T-helper 1 cell treated with Interleukin-12 subunit alpha and Interleukin-12 subunit beta and Interleukin-4 antibody, amounts not matched to agents 30 ng/mL and 1 ng/mL, for 36 hours (primary cell): ENCODE data around the gene ZIC2. TPM values are rescaled to one million over a fixed set of nuclear protein-coding genes. Genes with fewer than 3 reads are reported as not detected.
"Not testable (repeated sequence)": the region's sequence is repeated elsewhere in the genome, so short reads cannot be mapped to it uniquely, and the experiment has no call there.

Experiments
- intact Hi-C: fragments of 100-400 bp; cut with micrococcal nuclease; formaldehyde crosslinking; loops from one replicate; pipeline ENCODE4 v1.15.1; 2024
- total RNA-seq: library from RNA; stranded (reverse); gene quantifications from 2 replicates; pipeline ENCODE4 v1.2.3, GENCODE V29; 2022

Gene ZIC2
- total RNA-seq, 1 donor from 2014 or later, result 2.1 TPM

DNA sequence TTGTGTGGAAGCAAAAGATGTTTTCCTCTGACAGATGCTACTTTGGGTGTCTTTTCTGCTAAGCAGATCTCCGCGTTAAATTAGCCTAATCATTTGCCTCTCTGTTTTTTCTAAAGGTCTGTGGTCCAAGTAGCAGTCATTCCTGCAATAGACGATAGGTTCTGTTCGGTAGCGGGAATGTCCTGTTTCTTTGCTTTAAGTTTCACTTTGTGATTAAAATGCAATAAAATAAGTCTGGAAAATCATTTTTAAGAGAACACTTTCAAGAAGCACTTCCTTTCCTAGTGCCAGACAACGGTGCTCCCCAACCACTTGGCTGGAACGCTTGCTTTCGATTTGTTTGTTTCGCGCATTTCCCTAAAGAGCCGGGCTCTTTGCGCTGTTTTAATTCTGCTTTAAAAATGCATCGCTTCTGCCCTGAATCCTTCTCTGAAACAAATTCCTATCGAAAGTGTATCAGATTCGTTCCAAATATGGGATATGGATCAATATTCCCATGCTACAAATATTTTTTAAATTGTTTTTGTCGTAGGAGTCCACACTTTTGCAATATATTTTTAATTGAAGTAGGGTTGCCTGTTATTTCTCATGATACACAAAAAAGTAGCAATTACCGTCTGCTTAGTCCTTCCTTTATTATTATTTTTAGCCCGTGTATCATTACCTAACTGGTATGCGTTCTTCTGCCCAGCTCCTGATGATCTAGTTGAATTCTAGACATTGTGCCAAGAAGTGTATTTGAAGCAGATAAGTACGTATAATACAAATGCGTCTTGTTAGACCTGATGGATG is 14.2 kb downstream of the ZIC2 start:
- intact Hi-C loops, result loop anchor here (1.0 to 2.0 kb wide), 6 partner anchors 12 to 519 kb away; partner anchors contain the start of gene PCCA

DNA sequence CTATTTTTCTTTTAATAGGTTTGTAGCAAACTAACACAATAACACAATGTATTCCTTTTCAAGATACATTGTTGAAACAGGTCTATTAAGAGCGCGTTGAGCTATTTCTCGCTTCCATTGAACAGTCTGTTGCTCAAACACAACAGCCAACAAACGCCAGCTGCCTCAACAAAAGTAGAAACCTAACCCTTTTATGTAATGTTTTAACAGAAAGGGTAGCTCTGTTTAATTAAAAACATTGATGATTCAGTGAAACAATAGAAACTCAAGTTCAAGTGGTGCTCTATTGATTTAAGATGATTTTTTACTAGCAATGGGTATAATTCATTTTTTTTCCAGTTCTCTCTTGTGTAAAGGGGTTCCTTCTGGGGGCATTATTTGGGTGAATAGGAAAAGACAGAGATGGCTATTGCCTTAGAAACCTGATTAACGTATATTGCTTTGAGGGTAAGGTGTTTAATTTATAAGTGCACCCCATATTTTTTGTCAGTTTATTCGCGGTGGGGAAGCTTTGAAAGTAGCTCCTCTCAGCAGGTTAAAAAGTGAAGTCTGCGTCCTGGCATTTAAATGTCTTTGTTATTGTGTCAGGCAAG is 14.9 kb downstream of the ZIC2 start:
- intact Hi-C loops, result loop anchor here (1.0 kb wide), 1 partner anchor 13 kb away; no protein-coding TSS in a partner anchor

GRCh38 chr13:99997702-99998214 is 16.2 kb downstream of the ZIC2 start:
- intact Hi-C loops, result loop anchor here (1.0 kb wide), 1 partner anchor 37 kb away; no protein-coding TSS in a partner anchor

GRCh38 chr13:99998261-99998660 is 16.7 kb downstream of the ZIC2 start:
- intact Hi-C loops, result loop anchor here (1.0 kb wide), 1 partner anchor 38 kb away; no protein-coding TSS in a partner anchor

DNA sequence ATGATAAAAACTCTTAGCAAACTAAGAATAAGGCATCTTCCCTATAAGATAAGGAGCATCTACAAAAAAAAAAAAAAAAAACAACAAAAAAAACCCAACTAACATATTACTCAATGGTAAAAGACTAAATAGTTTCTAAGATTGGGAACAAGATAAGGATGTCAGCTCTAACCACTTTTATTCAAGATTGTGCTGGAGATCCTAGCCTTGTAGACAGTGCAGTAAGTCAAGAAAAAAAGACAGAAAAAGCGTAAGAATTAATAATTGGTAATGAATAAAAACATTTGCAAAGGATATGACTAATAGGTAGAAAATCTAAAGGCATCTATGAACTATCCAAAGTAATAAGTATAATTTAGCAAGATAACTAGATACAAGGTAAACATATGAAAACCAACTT is 33.0 kb downstream of the ZIC2 start:
- intact Hi-C loops, result no loop called here

DNA sequence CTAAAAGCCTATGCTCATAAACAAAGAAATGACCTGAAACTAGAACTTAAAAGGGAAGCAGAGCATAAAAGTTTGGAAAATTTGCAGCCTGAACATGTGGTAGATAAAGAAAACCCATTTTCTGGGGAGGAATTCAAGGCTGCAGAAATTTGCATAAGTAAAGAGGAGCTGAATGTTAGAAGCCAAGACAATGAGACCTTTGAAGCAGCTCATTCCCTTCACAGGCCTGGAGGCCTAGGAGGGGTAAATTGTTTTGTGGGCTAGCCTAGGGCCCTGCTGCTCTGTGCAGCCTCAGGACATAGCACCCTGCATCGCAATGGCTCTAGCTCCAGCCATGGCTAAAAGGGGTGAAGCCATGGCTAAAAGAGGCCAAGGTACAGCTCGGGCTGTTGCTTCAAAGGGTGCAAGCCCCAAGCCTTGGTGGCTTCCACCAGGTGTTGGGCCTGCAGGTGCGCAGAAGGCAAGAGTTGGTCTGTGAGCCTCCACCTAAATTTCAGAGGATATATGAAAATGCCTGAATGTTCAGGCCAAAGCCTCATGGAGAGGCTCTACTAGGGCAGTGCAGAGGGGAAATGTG is 38.3 kb downstream of the ZIC2 start:
- intact Hi-C loops, result no loop called here

DNA sequence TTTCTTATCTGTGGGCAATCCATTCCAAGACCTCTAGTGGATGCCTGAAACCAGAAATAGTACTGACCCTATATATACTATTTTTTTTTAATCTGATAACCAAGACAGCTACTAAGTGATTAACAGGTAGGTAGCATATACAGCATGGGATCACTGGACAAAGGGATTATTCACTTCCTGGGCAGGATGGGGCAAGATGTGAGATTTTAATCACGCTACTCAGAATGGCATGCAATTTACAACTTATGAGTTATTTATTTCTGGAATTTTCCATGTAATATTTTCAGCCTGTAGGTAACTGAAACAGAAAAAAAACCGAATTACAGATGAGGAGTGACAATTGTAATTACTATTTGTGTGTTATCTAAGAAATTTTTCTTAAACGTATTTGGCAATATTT is 41.2 kb downstream of the ZIC2 start:
- intact Hi-C loops, result no loop called here

DNA sequence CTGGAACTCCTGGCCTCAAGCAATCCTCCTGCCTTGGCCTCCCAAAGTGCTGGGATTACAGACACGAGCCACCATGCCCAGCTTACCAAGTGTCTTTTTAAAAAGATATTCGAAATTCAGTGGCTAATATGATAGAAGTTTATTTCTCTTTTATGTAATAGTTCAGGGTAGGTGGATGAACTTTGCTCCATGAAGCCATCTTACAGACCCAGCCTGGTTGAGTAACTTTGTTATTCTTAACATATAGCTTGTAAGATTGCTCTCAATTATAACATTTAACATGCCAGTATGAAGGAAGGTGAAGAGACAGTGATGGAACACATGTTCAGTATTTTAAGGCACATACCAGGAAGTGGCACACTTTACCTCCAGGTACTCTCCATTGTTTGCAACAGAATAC is 42.4 kb downstream of the ZIC2 start:
- intact Hi-C loops, result no loop called here

DNA sequence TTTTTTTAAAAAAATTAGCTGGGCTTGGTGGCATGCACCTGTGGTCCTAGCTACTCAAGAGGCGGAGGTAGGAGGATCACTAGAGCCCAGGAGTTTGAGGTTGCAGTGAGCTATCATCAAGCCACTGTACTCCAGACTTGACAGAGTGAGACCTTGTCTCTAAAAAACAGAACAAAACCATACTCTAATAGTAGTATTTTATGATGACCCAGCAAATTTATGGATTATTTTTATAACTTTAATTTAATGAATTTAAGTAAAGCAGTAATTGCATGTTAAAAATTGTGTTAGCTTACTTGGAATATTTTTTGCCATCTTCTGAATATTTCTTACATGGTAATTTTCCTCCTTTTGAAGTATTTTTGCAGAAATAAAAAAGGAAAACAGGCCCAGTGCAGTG is 48.3 kb downstream of the ZIC2 start:
- intact Hi-C loops, result no loop called here

GRCh38 chr13:100032642-100033041 is 51.1 kb downstream of the ZIC2 start:
- intact Hi-C loops, result not testable (repeated sequence)

- intact Hi-C loops, result no loop called here
Measured at GRCh38 chr13:100035936-100036335, 54.4 kb downstream of the ZIC2 start.

Other genes starting within 250 kb of the ZIC2 start
- gene ZIC5, start 10.0 kb upstream of the ZIC2 start, total RNA-seq, result not detected in 2 replicates
- gene PCCA, start 107.3 kb downstream of the ZIC2 start, total RNA-seq, result 14.8 and 15.7 TPM in 2 replicates